ENCODE data around the gene WIPF2. TPM values are rescaled to one million over a fixed set of nuclear protein-coding genes. Genes with fewer than 3 reads are reported as not detected.

WIPF2 gene, protein sequence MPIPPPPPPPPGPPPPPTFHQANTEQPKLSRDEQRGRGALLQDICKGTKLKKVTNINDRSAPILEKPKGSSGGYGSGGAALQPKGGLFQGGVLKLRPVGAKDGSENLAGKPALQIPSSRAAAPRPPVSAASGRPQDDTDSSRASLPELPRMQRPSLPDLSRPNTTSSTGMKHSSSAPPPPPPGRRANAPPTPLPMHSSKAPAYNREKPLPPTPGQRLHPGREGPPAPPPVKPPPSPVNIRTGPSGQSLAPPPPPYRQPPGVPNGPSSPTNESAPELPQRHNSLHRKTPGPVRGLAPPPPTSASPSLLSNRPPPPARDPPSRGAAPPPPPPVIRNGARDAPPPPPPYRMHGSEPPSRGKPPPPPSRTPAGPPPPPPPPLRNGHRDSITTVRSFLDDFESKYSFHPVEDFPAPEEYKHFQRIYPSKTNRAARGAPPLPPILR
- total RNA-seq (2014; rRNA removed; shearing (Covaris generic)), result 11.2 and 12.8 TPM in 2 replicates

DNA sequence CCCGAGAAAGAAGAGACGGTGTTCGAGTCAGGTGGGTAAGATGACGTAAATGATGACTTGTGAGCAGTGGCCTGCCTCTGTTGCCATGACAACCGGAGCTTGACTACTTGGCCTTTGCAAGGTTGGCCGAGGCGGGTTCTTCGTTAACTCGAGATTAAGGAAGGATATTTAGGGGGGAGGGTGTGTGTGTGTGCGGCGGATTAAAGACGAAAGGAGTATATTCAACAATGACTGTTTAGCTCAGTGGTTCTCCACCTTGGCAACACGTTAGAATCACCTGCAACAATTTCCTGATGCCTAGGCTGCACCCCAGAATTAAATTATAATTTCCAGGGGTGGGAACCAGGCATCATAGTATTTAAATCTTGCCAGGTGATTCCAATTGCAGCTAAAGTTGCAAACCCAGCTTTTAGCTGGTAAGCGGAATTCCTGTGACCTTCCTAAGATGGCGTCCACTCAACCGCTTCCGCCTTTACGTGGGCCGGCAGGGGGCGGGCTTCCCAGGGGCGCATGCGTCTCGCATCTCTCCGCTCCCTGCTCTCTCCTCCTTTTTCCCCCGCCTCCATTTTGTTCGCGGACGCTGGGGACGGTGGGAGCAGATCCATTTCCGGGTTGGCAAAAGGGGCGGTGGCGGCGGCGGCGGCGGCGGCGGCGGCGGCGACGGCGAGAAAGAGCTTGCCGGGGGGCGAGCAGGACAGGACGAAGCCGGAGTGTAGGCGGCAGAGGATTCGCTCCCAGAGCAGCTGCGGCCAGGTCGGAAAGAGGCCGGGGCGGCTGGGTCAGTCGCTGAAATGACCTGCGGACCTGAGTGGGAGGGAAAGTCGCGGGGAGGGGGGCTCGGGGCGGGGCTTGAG, at the start of gene WIPF2:
Gene WIPF2 (plus strand): TSS at position 565 of the 854 bp plus-strand sequence. CDS start 37,156 bp downstream, outside the sequence.
- peak; percentile 95 for DNase-seq (ENCODE audit: low read depth)

DNA sequence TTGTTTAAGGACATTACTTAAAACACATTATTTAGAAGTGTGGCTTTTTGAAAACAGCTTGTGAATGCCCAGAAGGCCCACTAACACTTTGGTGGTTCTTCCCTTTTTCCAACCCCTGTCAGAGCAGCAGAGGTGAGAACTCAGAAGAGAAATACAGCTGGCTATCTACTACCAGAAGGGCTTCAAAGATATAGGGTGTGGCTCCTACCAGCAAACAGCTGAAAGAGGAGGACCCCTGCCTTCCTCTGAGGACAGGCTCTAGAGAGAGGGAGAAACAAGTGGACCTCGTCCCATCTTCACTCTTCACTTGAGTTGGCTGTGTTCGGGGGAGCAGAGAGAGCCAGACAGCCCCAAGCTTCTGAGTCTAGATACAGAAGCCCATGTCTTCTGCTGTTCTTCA, 48.8 kb upstream of the WIPF2 start:
- DNase-seq (ENCODE audit: low read depth), result no peak

DNA sequence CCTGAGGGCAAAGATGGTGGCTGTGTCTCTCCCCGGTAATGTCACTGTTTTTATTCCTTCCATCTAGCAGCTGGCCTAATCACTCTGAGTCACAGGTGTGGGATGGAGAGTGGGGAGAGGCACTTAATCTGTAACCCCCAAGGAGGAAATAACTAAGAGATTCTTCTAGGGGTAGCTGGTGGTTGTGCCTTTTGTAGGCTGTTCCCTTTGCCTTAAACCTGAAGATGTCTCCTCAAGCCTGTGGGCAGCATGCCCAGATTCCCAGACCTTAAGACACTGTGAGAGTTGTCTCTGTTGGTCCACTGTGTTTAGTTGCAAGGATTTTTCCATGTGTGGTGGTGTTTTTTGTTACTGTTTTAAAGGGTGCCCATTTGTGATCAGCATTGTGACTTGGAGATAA, 47.4 kb upstream of the WIPF2 start:
- DNase-seq (ENCODE audit: low read depth), result peak; percentile 16

DNA sequence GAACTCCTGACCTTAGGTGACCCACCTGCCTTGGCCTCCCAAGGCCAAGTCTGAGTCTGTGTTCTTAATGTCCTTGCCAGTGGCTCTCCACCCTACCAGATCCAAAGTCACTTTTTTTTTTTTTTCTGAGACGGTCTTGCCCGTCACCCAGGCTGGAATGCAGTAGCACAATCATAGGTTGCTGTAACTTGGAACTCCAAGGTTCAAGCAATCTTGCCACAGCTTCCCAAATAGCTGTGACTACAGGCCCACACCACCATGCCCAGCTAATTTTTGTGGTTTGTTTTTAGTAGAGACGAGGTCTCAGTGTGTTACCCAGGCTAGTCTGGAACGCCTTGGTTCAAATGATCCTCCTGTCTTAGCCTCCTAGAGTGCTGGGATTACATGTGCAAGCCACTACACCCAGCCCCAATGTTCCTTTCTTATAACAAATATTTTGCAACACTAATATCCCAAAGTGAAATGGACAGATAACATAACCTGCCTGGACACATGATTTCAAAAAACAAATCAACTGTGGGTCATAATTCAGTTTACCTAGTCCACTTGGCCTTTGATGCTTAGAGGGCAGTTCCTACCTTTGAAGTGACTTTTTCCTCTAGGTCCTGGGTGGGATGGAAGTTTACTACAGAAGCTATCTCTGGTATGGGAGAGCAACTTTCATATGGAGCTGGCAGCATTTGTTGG, 45.9 kb upstream of the WIPF2 start:
- no peak for DNase-seq (ENCODE audit: low read depth)

DNA sequence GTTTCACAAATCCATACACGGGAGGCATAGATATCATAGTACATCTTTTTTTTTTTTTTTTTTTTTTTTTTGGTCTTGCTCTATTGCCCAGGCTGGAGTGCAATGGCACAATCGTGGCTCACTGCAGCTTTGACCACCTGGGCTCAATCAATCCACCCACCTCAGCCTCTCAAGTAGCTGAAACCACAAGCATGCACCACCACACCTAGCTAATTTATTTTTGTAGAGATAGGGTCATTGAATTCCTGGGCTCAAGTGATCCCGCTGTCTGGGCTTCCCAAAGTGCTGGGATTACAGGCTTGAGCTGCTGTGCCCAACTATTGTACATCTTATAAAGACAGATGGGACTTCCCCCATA, 45.3 kb upstream of the WIPF2 start:
- DNase-seq (ENCODE audit: low read depth), result no peak

DNA sequence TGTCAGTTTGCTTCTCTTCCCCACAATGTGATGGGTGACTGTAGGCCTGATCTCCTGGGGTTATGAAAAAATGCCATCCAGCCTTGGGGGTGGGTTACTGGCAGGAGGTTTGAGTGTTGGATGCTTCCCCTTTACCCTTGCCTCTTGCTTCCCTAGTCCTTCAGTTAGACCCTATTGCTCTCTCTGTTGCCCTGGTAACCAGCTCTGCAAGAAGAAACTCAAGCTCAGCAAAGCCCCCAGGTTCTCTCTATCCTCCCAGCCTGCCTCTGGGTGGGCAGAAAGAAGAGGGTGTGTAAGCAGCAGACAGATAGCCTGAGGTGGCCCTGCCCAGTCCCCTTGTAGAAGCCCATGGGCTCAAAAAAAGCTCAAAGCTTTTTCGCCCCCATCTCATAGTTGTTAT, 44.6 kb upstream of the WIPF2 start:
- DNase-seq (ENCODE audit: low read depth), result no peak

DNA sequence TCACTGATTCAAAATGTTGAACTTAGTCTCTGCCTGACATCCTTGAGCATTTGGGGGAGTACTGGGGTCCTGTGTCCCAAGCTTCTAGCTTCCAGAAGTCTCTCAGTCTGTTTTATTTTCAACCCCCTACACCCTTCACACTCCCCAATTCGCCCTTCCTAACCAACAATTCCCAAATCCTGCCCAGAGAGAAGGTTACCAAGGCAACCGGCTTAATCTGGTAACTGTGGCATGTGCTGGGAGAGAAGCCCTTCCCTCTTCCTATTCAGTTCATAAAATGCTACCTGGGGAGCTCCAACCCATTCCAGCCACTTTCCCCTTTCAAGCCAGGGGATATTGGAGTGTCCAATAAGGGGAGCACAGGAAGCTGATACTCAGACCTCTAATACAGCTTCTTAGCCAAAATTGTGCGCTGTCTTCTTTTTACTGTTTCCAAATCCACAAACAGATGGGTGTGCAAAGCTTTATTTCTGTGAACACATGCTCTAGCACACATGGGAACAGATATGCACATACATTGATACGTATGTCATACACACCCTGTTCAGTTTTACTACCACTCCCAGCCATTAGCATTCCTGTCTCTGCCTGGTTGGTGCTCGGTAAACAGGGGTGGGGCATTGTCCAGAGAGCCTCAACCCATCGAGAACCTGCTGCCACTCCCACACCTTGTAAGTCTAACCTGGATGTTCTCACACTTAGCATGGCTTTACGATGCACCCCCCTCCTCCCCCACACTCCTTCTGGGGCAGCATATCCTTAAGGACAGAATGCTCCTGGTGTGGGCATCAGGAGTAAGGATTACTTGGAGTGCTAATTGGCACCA, 43.0 kb upstream of the WIPF2 start:
- DNase-seq (ENCODE audit: low read depth), result no peak

DNA sequence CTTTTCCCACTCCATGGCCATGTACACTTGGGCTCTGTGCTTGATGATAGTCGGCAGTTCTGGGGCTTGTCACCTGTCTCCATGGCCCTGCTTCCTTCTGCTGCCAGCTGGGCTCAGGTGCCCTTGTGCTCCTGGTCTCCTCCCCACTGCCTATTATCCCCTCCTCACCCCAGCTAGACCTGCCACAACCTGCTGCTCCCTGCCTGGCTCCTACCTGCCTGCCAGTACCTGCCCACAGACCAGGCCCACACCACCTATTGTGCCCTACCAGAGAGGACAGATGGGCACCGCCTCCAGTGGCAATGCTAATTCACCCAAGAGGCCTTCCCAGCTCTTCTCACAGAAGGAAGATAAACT, 42.4 kb upstream of the WIPF2 start:
- no peak for DNase-seq (ENCODE audit: low read depth)

DNA sequence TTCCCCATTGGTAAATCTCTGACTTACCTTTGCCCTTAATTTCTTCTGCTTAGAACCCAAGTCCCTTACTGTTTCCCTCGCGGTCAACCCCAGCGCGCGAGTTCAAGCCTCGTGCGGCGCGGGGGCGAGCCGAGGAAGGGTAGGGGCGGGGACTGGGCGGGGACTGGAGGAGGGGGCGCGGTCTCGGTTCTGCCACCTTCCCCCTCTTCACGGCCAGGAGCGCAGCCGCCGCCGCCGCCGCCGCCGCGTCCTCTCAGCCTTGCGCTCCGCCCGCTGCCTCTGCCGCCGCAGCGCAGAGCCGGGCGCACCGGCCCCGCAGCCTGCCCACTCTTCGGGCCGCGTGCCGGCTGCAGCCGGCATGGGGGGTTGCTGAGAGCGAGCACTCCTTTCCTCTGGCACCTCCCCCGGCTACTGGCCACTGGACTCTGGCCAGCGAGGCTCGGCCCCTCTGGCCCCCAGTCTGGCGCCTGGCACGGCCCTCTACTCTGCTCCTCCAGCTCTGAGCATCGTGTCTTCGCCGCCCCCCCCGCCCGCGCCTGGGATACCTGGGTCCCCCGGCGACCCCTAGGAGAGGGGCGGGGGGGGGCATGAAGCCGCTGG, 41.7 kb upstream of the WIPF2 start, which contains the start of gene RAPGEFL1:
Gene RAPGEFL1 (plus strand): TSS at position 196 of the 600 bp plus-strand sequence. CDS start 392 bp downstream, at position 588.
- DNase-seq (ENCODE audit: low read depth), result no peak

DNA sequence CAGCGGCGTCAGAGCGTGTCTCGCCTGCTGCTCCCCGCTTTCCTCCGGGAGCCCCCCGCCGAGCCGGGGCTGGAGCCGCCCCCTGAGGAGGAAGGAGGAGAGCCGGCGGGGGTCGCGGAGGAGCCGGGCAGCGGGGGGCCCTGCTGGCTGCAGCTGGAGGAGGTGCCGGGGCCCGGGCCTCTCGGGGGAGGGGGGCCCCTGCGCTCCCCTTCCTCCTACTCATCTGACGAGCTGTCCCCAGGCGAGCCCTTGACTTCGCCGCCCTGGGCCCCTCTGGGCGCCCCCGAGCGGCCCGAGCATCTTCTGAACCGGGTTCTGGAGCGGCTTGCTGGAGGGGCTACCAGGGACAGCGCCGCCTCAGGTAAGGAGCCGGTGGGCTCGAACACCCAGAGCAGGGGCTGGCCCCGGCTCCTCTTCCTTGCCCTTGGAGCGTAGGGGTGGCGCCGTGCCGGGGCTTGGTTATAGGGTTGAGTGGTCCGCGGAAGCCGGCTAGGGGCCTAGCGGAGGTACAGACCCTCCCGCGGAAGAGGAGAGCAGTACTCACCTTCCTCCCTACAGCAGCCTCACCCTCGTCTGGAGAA, 41.0 kb upstream of the WIPF2 start:
- no peak for DNase-seq (ENCODE audit: low read depth)

DNA sequence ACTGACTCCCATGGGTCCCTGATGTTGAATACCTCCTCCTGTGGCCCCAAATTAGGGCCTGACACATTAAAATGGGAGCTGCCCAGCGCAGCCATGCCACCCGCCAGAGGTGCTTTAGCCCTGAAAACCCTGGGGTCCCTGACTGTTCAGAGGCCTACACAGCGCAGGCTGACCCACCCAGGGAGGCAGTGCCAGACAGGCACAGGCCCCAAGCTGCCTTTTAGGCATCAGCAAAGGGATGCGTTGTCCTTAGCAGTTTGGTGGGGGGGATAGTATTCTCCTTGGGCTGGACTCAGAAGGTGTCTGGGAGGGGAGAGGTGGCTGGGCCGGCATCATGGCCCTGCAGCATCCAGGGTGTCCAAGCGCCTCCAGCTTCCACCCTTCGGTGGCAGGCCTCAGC, 40.4 kb upstream of the WIPF2 start:
- DNase-seq (ENCODE audit: low read depth), result no peak

DNA sequence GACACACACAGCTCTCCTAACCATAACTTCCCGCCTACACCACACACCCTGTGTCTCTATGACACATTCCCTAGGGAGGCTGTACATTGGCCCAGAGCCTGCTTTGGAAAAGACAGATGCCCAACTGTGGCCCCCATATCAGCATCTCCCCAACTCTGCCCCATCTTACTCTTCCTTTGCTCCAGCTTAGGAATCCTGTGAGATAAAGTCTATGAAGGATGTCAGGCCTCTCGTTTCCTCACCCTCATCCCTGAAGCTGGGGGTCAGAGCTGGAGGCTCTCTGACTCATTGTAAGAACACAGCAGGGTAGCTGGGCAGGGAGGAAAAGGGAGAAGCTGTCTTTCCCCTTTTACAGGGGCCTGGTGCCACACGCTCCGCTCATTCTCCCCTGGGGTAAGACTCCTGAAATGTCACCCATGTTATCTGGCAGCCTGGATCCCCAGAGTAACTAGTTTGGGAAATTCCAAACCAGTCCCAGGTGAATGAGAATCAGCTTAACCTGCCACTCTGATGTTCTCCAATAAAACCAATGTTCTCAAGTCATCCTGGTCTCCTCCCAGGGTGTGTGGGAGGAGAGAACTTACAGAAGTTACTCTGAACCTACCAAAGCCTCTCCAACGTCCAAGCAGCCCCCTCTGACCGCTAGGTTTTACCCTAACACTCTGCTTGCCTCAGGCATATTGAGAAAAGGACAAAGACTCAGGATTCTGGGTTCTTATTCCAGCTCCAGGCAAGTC, 39.0 kb upstream of the WIPF2 start:
- DNase-seq (ENCODE audit: low read depth), result peak; percentile 37

DNA sequence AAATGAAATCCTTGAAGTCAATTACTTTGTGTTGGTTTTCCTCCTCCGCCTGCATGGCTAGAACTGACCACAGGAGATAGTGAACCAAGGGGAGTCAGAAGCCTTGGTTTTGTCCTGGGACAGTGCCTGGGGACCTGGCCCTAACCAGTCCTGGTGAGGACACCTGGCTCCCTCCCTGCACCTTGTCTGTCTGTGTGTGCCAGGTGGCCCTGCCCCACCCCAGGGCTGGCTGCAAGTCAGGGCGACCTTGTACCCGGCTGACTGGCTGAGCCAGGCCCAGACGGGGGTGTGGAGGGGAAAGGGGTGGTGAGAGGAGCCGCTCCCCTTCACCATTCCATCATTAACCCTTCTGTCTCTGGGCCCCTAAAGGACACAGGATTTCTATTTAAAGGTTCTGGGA, 38.4 kb upstream of the WIPF2 start:
- no peak for DNase-seq (ENCODE audit: low read depth)

DNA sequence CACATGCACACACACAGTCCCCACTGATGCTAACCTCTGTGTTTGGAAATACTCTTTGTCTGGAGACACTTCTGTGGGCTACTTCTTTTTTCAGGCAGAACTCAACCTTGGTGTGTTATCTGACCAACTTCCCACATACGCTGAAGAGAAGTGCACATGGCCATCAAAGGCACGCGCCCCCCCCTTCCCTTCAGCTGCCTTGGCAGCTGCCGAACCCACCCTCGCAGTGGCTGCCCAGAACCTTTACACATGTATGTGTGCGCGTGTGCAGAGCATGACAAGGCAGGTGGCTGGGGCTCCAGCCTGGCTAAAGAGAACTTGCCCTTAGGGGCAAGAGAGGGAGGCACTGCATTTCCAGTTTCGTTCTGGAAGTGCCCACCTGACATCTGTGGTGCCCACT, 37.9 kb upstream of the WIPF2 start:
- no peak for DNase-seq (ENCODE audit: low read depth)

DNA sequence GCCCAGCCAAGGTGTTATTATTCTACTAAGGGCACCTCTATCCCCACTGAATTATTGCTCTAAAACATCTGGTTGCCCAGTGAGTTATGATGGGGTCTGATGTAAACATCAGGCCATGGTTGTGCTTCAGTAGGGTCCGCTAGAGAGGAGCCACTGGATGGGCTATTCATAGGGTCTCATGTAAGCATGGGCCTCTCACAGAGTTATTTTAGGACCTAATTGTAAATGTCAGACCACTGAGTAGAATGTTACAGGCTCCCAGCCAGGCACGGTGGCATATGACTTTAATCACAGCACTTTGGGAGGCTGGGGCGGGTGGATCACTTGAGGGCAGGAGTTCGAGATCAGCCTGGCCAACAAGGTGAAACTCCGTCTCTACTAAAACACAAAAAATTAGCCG, 36.5 kb upstream of the WIPF2 start:
- no peak for DNase-seq (ENCODE audit: low read depth)

DNA sequence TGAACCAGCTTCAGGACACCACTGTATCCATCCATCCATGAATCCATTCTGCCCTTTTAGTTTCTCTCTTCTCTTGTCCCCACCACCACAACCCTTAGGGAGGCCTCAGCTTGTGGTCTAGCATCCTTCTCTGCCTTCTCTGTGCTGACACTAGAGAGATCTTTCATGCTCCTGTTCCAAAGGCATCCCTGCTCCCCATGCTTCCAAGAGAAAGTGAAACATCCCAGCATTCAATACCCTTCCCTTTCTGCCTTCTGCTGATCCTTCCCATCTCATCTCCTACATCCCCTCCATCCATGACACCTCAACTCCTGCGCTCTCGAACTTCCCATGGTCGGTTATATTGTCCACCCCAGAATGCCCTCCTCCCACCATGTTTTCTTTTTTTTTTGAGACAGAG, 31.9 kb upstream of the WIPF2 start:
- DNase-seq (ENCODE audit: low read depth), result no peak

DNA sequence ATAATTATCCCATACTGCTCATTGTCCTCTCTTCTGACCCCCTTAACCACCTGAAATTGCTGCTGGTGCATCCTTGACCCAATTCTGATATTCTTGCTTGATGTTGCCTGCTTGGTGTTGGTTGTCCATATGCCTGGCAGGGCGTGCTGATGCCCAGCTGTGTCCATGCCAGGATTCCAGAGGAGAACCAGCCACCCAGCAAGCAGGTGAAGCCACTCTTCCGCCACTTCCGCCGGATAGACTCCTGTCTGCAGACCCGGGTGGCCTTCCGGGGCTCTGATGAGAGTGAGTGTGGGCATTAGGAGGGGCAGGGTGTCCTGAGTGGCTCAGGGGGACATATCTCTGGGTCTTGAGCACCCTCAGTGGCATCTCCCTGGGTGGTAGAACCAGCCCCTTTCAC, 30.4 kb upstream of the WIPF2 start:
- no peak for DNase-seq (ENCODE audit: low read depth)

DNA sequence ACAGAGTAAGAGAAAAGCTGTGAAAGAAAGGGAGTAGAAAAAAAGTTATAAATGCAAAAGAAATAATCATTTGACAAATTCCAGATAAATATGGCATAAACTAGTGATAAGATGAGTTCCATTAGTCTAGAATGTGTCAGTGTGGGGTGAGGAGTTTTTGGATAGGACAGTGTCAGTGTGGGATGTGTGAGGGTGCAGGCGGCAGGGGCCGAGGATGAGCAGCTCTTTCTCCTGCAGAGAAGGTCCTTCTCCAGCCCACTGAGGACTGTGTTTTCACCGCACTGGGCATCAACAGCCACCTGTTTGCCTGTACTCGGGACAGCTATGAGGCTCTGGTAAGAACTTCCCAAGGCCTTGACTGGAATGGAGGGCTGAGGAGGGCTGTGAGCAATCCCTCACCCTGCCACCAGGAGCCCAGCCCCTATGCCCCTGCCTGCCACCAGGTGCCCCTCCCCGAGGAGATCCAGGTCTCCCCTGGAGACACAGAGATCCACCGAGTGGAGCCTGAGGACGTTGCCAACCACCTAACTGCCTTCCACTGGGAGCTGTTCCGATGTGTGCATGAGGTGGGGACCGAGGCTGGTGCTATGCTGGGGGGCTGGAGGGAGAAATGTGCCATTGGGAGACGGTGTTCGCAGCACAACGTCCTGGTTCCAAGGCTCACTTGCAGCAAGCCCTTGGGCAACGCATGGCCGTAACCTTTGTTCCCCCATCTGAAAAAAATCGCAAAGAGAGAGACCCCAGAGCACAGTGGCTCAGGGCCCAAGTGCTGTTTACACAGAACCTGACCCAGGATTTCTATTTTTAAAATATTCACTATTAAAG, 28.7 kb upstream of the WIPF2 start:
- peak; percentile 25 for DNase-seq (ENCODE audit: low read depth)

Data from M059J (cell line).